D721Med (cell line): ENCODE results near the gene HHLA2.

Experiments
- DNase-seq: peaks from one replicate; pipeline ENCODE4 v3.0.0; 2011; ENCODE audit warnings: low spot score; ENCODE audit not compliant: insufficient read length
- FAIRE-seq: peaks from 2 replicates; lab custom pipeline; 2011; peaks lifted over from hg19 to GRCh38; lab: Jason Lieb, UNC
- CTCF ChIP-seq: IDR thresholded peaks from 2 replicates; pipeline ENCODE4 v1.5.1; 2012; ENCODE audit warnings: mild to moderate bottlenecking, control low read depth; ENCODE audit not compliant: insufficient read depth; ENCODE audit errors: missing control alignments

HHLA2 gene

GRCh38 chr3:108345492-108346205 lies 49.3 kb downstream of the HHLA2 start:
- FAIRE-seq (no peak), DNase-seq (no peak)
- TF ChIP-seq CTCF, result no peak

GRCh38 chr3:108346301-108347227 lies 50.2 kb downstream of the HHLA2 start:
- DNase-seq (no peak), FAIRE-seq (no peak)
- no peak for TF ChIP-seq CTCF

GRCh38 chr3:108352176-108352575 lies 55.8 kb downstream of the HHLA2 start:
- TF ChIP-seq CTCF, result no peak
- DNase-seq (no peak), FAIRE-seq (peak; percentile 98)

GRCh38 chr3:108354562-108354961 lies 58.2 kb downstream of the HHLA2 start:
- no peak for DNase-seq
- no peak for TF ChIP-seq CTCF
- FAIRE-seq, result no peak

- no peak for TF ChIP-seq CTCF
- FAIRE-seq (no peak), DNase-seq (no peak)
Observed at GRCh38 chr3:108357042-108357441, 60.7 kb downstream of the HHLA2 start.

GRCh38 chr3:108359011-108359410 lies 62.7 kb downstream of the HHLA2 start:
- no peak for TF ChIP-seq CTCF
- FAIRE-seq, result no peak

GRCh38 chr3:108376026-108376425 lies 79.7 kb downstream of the HHLA2 start:
- no peak for FAIRE-seq
- DNase-seq, result no peak
- no peak for TF ChIP-seq CTCF

More at GRCh38 chr3:108359011-108359410, 62.7 kb downstream of the HHLA2 start:
- DNase-seq, result no peak
